Measurements from ENCODE around the gene USE1. TPM values are rescaled to one million over a fixed set of nuclear protein-coding genes. Genes with fewer than 3 reads are reported as not detected.

The USE1 gene
- total RNA-seq, 1 experiment from 2014 or later, result 32.5 TPM

DNA sequence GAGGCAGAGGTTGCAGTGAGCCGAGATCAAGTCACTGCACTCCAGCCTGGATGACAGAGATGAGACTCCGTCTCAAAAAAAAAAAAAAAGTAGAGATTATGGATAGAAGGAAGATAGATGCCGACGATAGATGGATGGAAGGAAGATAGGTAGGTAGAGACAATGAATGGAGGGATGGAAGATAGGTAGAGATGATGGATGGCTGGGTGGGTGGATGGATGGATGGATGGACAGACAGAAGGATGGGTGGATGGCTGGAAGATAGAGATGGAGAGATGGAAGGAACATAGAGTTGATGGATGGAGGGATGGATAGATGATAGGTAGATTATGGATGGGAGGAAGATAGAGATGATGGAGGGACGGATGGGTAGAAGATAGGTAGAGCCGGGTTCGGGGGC is 18.5 kb upstream of the USE1 start:
- no peak overlapping the region for H2AFZ ChIP-seq (ENCODE audit: low read length)
- no peak overlapping the region for H3K4me2 ChIP-seq (ENCODE audit: low read length)
- H3K27me3 ChIP-seq (ENCODE audit: low read length), result no peaks in the 10 kb centered on the region
- peaks cover 29% of the 10 kb centered on the region for H3K36me3 ChIP-seq (ENCODE audit: low read depth, low read length)
- no peaks in the 10 kb centered on the region for H3K79me2 ChIP-seq (ENCODE audit: low read length)
- H3K9me3 ChIP-seq (ENCODE audit: low read length), result no peaks in the 10 kb centered on the region
- CTCF ChIA-PET, result no interaction called here
- no peak overlapping the region for H3K9ac ChIP-seq (ENCODE audit: low read length)
- intact Hi-C loops (cut with micrococcal nuclease), result no loop called here
- POLR2A ChIA-PET (ENCODE audit: unreplicated experiment), result no interaction called here
- no peaks in the 10 kb centered on the region for H3K4me1 ChIP-seq (ENCODE audit: insufficient read depth, low read length)
- DNase-seq (no peak), ATAC-seq (no peak)
- TF ChIP-seq, protein P1, sequence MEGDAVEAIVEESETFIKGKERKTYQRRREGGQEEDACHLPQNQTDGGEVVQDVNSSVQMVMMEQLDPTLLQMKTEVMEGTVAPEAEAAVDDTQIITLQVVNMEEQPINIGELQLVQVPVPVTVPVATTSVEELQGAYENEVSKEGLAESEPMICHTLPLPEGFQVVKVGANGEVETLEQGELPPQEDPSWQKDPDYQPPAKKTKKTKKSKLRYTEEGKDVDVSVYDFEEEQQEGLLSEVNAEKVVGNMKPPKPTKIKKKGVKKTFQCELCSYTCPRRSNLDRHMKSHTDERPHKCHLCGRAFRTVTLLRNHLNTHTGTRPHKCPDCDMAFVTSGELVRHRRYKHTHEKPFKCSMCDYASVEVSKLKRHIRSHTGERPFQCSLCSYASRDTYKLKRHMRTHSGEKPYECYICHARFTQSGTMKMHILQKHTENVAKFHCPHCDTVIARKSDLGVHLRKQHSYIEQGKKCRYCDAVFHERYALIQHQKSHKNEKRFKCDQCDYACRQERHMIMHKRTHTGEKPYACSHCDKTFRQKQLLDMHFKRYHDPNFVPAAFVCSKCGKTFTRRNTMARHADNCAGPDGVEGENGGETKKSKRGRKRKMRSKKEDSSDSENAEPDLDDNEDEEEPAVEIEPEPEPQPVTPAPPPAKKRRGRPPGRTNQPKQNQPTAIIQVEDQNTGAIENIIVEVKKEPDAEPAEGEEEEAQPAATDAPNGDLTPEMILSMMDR (conservative IDR thresholded peaks at IDR 0.05; ENCODE audit: low read depth, low read length), result no peak
- TF ChIP-seq EZH2phosphoT487 (IDR thresholded peaks at IDR 0.05; ENCODE audit: borderline replicate concordance, low read length) (no peak), EZH2 (IDR thresholded peaks at IDR 0.05; ENCODE audit: low read length, unreplicated experiment) (no peak)
- H3F3A ChIP-seq (ENCODE audit: low read length, unreplicated experiment), result no peaks in the 10 kb centered on the region
- BruUV-seq (replicated peaks), result no TSS peak
- H3K9me2 ChIP-seq (replicated peaks; ENCODE audit: low read length), result no peaks in the 10 kb centered on the region
- no peak overlapping the region for H3K27ac ChIP-seq (ENCODE audit: low read length)
- H4K20me1 ChIP-seq (ENCODE audit: low read length), result no peaks in the 10 kb centered on the region
- H3K4me3 ChIP-seq (ENCODE audit: low read length), result no peak overlapping the region

DNA sequence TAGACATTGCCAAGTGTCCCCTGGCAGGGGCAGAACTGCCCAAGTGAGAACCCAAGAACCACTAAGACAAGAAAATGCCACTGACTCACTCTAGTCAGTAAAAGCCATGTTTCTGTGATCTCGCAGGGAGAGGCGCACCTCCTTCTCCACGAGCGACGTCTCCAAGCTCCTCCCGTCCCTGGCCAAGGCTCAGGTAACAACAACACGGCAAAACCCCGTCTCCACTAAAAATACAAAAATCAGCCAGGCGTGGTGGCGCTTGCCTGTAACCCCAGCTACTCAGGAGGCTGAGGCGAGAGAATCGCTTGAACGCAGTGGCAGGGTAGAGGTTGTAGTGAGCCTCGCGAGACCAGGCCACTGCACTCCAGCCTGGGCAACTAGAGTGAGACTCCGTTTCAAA is 17.5 kb upstream of the USE1 start:
- TF ChIP-seq, protein P1 (conservative IDR thresholded peaks at IDR 0.05; ENCODE audit: low read depth, low read length), result no peak
- TF ChIP-seq EZH2 (IDR thresholded peaks at IDR 0.05; ENCODE audit: low read length, unreplicated experiment) (no peak), EZH2phosphoT487 (IDR thresholded peaks at IDR 0.05; ENCODE audit: borderline replicate concordance, low read length) (no peak)
- Histone ChIP-seq H4K20me1 (ENCODE audit: low read length) (no peaks in the 10 kb centered on the region), H3K27me3 (ENCODE audit: low read length) (no peaks in the 10 kb centered on the region), H3K36me3 (ENCODE audit: low read depth, low read length) (peaks cover 40% of the 10 kb centered on the region), H3K9me3 (ENCODE audit: low read length) (no peaks in the 10 kb centered on the region), H3K9ac (ENCODE audit: low read length) (no peak overlapping the region), H3K4me2 (ENCODE audit: low read length) (no peak overlapping the region), H3K4me1 (ENCODE audit: insufficient read depth, low read length) (no peaks in the 10 kb centered on the region), H3K27ac (ENCODE audit: low read length) (no peak overlapping the region), H2AFZ (ENCODE audit: low read length) (no peak overlapping the region), H3K4me3 (ENCODE audit: low read length) (no peak overlapping the region), H3K9me2 (replicated peaks; ENCODE audit: low read length) (no peaks in the 10 kb centered on the region), H3F3A (ENCODE audit: low read length, unreplicated experiment) (no peaks in the 10 kb centered on the region), H3K79me2 (ENCODE audit: low read length) (no peaks in the 10 kb centered on the region)
- no peak for DNase-seq
- no peak for ATAC-seq
- intact Hi-C loops (cut with micrococcal nuclease), result no loop called here
- POLR2A ChIA-PET (ENCODE audit: unreplicated experiment), result no interaction called here
- CTCF ChIA-PET, result no interaction called here
- BruUV-seq (replicated peaks), result no TSS peak

DNA sequence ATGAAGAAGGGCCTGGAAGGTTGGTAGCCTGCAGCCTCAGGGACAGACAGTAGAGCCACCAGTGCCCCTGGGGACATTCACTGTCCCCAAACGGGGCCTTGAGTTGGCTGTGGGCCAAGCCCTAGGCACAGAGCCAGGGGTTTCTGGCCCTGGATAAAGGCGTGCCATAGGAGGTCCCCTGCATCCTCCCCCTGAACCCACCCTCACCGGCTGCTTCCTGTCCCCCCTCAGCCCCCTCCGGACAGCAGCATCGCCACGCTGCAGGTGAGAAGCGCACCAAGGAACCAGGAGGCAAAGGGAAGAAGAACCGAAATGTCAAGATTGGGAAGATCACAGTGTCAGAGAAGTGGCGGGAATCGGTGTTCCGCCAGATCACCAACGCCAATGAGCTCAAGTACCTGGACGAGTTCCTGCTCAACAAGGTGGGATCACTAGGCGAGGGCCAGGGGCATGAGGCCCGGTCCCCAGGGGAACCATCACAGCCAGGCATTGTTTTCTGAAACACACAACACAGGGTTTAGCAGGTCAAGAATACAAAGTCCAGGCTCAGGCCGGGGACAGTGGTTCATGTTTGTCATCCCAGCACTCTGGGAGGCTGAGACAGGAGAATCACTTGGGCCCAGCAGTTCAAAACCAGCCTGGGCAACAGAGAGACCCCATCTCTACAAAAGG is 14.6 kb upstream of the USE1 start:
- POLR2A ChIA-PET (ENCODE audit: unreplicated experiment), result interaction anchor here (0.6 kb wide), 1 partner anchor 1015 kb away, joined by 4 read pairs; no protein-coding TSS in a partner anchor
- ATAC-seq (no peak), DNase-seq (no peak)
- no peak overlapping the region for H3K9ac ChIP-seq (ENCODE audit: low read length)
- H3K79me2 ChIP-seq (ENCODE audit: low read length), result no peaks in the 10 kb centered on the region
- no peak overlapping the region for H3K27ac ChIP-seq (ENCODE audit: low read length)
- CTCF ChIA-PET, result no interaction called here
- no peaks in the 10 kb centered on the region for H3K4me1 ChIP-seq (ENCODE audit: insufficient read depth, low read length)
- no peaks in the 10 kb centered on the region for H3K9me3 ChIP-seq (ENCODE audit: low read length)
- H3K9me2 ChIP-seq (replicated peaks; ENCODE audit: low read length), result no peaks in the 10 kb centered on the region
- H3K4me3 ChIP-seq (ENCODE audit: low read length), result no peak overlapping the region
- TF ChIP-seq, protein P1 (conservative IDR thresholded peaks at IDR 0.05; ENCODE audit: low read depth, low read length), result no peak
- TF ChIP-seq EZH2phosphoT487 (IDR thresholded peaks at IDR 0.05; ENCODE audit: borderline replicate concordance, low read length) (no peak), EZH2 (IDR thresholded peaks at IDR 0.05; ENCODE audit: low read length, unreplicated experiment) (no peak)
- H3K27me3 ChIP-seq (ENCODE audit: low read length), result no peaks in the 10 kb centered on the region
- H3K36me3 ChIP-seq (ENCODE audit: low read depth, low read length), result peaks cover 29% of the 10 kb centered on the region
- no peak overlapping the region for H2AFZ ChIP-seq (ENCODE audit: low read length)
- H3F3A ChIP-seq (ENCODE audit: low read length, unreplicated experiment), result no peaks in the 10 kb centered on the region
- intact Hi-C loops (cut with micrococcal nuclease), result no loop called here
- H4K20me1 ChIP-seq (ENCODE audit: low read length), result no peaks in the 10 kb centered on the region
- no peak overlapping the region for H3K4me2 ChIP-seq (ENCODE audit: low read length)
- BruUV-seq (replicated peaks), result no TSS peak

Measured in PC-3 (cell line).